Breast epithelium (tissue), 4 donors: ENCODE results near the gene HES3. TPM values are rescaled to one million over a fixed set of nuclear protein-coding genes. Genes with fewer than 3 reads are reported as not detected.
A peak's percentile ranks its signal among the peaks of the same experiment; 100 is the strongest.

Experiments
- DNase-seq, 2 donors: peaks; one replicate each; pipeline ENCODE4 v3.0.0-alpha.2; 2019; ENCODE audit warnings: low spot score in 2 of 2
- H3K27ac ChIP-seq, 2 donors: fragments of 200-600 bp; sonication (generic) in 1 of 2; one replicate each; pipeline ENCODE4 v1.5.1; 2016 to 2019; ENCODE audit warnings: mild to moderate bottlenecking in 1 of 2
- H3K27me3 ChIP-seq, 2 donors: fragments of 200-600 bp; sonication (generic) in 1 of 2; one replicate each; pipeline versions ENCODE4 v1.5.1 to v1.6.0; 2017 to 2019; ENCODE audit warnings: control low read depth in 1 of 2, mild to moderate bottlenecking in 1 of 2
- H3K36me3 ChIP-seq: fragments of 200-600 bp; one replicate; pipeline ENCODE4 v1.5.1; 2019
- H3K4me1 ChIP-seq, 2 donors: fragments of 200-600 bp; sonication (generic); one replicate each; pipeline ENCODE4 v1.5.1; 2016 to 2019; ENCODE audit warnings: control low read depth in 1 of 2
- H3K4me3 ChIP-seq, 3 donors: fragments of 200-600 bp; sonication (generic); 1 replicate in 2 of 3; 2 replicates in 1 of 3; pipeline ENCODE4 v1.5.1; 2016 to 2019; ENCODE audit warnings: mild to moderate bottlenecking in 3 of 3, moderate library complexity in 2 of 3
- H3K9me3 ChIP-seq, 2 donors: fragments of 200-600 bp; sonication (generic) in 1 of 2; one replicate each; pipeline ENCODE4 v1.5.1; 2016 to 2019; ENCODE audit warnings: control low read depth in 1 of 2
- CTCF ChIP-seq, 3 donors: fragments of 450-650 bp; IDR thresholded peaks; one replicate each; pipeline ENCODE4 v1.5.1; 2016 to 2017; ENCODE audit warnings: antibody characterized with exemption in 3 of 3, mild to moderate bottlenecking in 3 of 3, moderate library complexity in 3 of 3
- POLR2A ChIP-seq: fragments of 450-650 bp; IDR thresholded peaks from one replicate; pipeline ENCODE4 v1.6.1; 2016; ENCODE audit warnings: antibody characterized with exemption, mild to moderate bottlenecking, moderate library complexity
- POLR2AphosphoS5 ChIP-seq, 3 donors: sonication (generic); formaldehyde crosslinking; IDR thresholded peaks; one replicate each; pipeline ENCODE4 v1.6.1; 2017; ENCODE audit warnings: antibody characterized with exemption in 3 of 3
- intact Hi-C: fragments of 100-400 bp; cut with DNase I; formaldehyde crosslinking; loops from one replicate; pipeline ENCODE4 v1.15.1; 2023; ENCODE audit warnings: low total_unique reads
- total RNA-seq, 3 donors: library from RNA; depleted of rRNA; stranded (reverse); fragments of >200 nt; gene quantifications; one replicate each; pipeline ENCODE4 v1.1.0, GENCODE V29; 2016

HES3 gene
- total RNA-seq, 3 donors from 2014 or later = not detected

- H3K4me1 ChIP-seq = peaks cover 8 to 10% of the 10 kb centered on the region in 2 donors
- H3K9me3 ChIP-seq = no peaks in the 10 kb centered on the region
- H3K36me3 ChIP-seq = no peaks in the 10 kb centered on the region
- H3K4me3 ChIP-seq = no peak overlapping the region
- no peak overlapping the region for H3K27ac ChIP-seq
- TF ChIP-seq CTCF (IDR thresholded peaks at IDR 0.05) (no peak), POLR2AphosphoS5 (IDR thresholded peaks at IDR 0.05) (no peak), POLR2A (no peak)
- peaks cover 31 to 81% of the 10 kb centered on the region in 2 donors for H3K27me3 ChIP-seq
- intact Hi-C loops = loop anchor here (2.0 kb wide), 1 partner anchor 96 kb away; no protein-coding TSS in a partner anchor
- DNase-seq = no peak
Measured at GRCh38 chr1:6244401-6245049, 546 bp downstream of the HES3 start.

- H3K9me3 ChIP-seq = no peaks in the 10 kb centered on the region
- peak; percentile 54 to 86 (median 55) for TF ChIP-seq CTCF (IDR thresholded peaks at IDR 0.05)
- TF ChIP-seq POLR2A = no peak
- TF ChIP-seq POLR2AphosphoS5 (IDR thresholded peaks at IDR 0.05) = peak; percentile 17 to 45 (median 26)
- peaks cover 31 to 83% of the 10 kb centered on the region in 2 donors for H3K27me3 ChIP-seq
- peaks cover 8 to 10% of the 10 kb centered on the region in 2 donors for H3K4me1 ChIP-seq
- no peaks in the 10 kb centered on the region for H3K36me3 ChIP-seq
- H3K27ac ChIP-seq = no peak overlapping the region
- intact Hi-C loops = loop anchor here (2.0 kb wide), 1 partner anchor 96 kb away; no protein-coding TSS in a partner anchor
- no peak overlapping the region for H3K4me3 ChIP-seq
- DNase-seq = peak in 1 of 2 donors; percentile 75
Measured at GRCh38 chr1:6245086-6245868, 1.3 kb downstream of the HES3 start.

- no peaks in the 10 kb centered on the region for H3K9me3 ChIP-seq
- intact Hi-C loops = loop anchor here (2.0 kb wide), 1 partner anchor 95 kb away; no protein-coding TSS in a partner anchor
- DNase-seq = no peak
- no peak overlapping the region for H3K4me3 ChIP-seq
- no peak for TF ChIP-seq POLR2A
- TF ChIP-seq POLR2AphosphoS5 (IDR thresholded peaks at IDR 0.05) = no peak
- no peak for TF ChIP-seq CTCF (IDR thresholded peaks at IDR 0.05)
- no peaks in the 10 kb centered on the region for H3K36me3 ChIP-seq
- H3K27me3 ChIP-seq = peaks cover 31 to 84% of the 10 kb centered on the region in 2 donors
- no peak overlapping the region for H3K27ac ChIP-seq
- H3K4me1 ChIP-seq = peaks cover 8 to 10% of the 10 kb centered on the region in 2 donors
Measured at GRCh38 chr1:6245869-6246496, 2.0 kb downstream of the HES3 start.

- peaks cover 8 to 10% of the 10 kb centered on the region in 2 donors for H3K4me1 ChIP-seq
- TF ChIP-seq POLR2A (no peak), CTCF (IDR thresholded peaks at IDR 0.05) (peak; percentile 94 to 98 (median 97))
- no peaks in the 10 kb centered on the region for H3K9me3 ChIP-seq
- H3K36me3 ChIP-seq = no peaks in the 10 kb centered on the region
- H3K27ac ChIP-seq = no peak overlapping the region
- no peak overlapping the region for H3K4me3 ChIP-seq
- peak; percentile 67 to 83 for DNase-seq
- peaks cover 26 to 84% of the 10 kb centered on the region in 2 donors for H3K27me3 ChIP-seq
- intact Hi-C loops = no loop called here
Measured at GRCh38 chr1:6246497-6247467, 2.8 kb downstream of the HES3 start.
